SHP77 (cell line): ENCODE results near the gene TAS2R41.
"Not testable (repeated sequence)": the region's sequence is repeated elsewhere in the genome, so short reads cannot be mapped to it uniquely, and the experiment has no call there.

Experiments used
- DNase-seq, 2 experiments: peaks; one replicate each; lab custom pipeline; 2025; lab: John Stamatoyannopoulos, UW

TAS2R41 gene

DNA sequence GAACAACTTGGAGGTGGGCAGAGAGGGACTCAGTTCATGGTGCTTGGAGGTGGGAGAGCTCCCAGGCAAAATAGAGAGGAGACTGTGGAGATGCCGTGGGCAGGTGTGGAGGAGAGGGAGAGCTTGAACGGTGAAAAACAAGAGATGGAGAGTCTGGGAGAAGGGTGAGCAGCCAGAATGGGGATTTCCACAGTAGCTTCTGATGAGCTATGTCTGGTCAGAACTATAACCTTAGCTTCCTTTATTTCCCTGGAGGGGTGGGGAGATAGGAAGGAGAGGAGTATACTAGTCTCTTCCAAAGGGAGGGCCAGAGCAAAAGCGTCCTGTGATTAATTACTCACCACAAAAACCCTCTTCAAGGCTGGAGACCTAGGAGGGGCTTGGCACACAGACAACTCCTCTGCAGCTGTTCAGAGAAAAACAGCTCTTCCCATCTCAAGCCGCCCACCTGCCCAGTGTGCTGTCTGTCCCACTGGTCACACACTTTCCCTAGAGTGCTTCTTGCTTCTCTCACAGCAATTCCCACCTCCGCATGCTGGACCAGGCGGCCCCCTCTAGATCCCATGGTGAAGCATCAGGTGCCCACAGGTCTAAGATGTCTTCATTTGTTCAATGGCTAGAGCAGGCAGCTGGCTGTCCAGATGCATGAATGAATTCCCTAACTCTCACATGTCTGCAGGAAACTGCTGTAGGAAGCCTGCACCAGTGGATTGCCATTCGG lies 41.9 kb downstream of the TAS2R41 start:
- peak in 1 of 2 experiments; percentile 1 for DNase-seq

DNA sequence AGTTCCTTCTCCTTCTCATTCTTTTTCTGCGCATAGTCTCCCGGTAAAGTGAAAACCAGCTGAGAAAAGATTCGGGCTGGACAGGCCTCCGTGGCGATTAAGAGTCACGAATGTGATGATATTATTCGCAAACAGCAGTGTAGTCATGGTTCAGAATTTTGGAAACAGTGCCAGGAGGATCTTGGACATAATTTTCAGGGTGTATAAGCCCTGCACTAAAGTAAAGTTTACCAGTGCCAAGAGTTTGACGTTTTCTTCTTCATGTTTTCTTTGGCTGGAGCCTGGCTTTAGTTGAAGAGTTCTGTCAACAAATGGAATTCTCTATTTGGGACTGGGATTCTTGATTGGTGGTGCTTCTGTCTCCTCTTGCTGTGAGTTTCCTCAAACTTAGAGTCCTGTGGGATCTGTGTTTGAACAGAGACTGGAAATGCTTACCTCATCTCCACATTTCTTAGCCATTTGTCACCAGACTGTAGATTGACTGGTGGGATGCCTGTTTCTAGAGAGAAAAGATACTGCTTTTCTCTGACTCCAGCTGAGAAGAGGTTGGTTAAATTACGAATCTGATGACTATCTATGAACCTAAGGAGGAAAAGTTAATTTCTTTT lies 44.7 kb downstream of the TAS2R41 start:
- not testable (repeated sequence) for DNase-seq
